ENCODE measurements around the gene C16orf74.

DNA sequence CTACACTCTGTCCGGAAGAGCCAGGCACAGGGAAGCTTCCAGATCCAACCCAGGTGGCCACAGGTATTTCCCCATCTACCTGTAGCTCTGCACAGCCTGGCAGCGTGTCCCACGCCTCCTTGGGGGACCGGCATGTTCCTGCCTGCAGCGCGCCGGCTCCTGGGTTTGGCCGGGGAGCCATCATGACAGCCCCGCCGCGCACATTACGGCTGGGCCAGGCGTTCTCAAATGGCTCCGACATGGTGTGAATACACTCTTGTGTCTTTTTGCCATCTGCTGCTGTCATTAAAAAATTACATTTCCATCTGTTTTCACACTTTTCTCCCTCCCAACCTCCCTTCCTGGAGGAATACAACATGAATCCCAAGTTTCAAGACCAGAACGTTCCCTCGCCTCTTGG is 54.1 kb downstream of the C16orf74 start:
- TF ChIP-seq, protein P1, sequence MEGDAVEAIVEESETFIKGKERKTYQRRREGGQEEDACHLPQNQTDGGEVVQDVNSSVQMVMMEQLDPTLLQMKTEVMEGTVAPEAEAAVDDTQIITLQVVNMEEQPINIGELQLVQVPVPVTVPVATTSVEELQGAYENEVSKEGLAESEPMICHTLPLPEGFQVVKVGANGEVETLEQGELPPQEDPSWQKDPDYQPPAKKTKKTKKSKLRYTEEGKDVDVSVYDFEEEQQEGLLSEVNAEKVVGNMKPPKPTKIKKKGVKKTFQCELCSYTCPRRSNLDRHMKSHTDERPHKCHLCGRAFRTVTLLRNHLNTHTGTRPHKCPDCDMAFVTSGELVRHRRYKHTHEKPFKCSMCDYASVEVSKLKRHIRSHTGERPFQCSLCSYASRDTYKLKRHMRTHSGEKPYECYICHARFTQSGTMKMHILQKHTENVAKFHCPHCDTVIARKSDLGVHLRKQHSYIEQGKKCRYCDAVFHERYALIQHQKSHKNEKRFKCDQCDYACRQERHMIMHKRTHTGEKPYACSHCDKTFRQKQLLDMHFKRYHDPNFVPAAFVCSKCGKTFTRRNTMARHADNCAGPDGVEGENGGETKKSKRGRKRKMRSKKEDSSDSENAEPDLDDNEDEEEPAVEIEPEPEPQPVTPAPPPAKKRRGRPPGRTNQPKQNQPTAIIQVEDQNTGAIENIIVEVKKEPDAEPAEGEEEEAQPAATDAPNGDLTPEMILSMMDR (IDR thresholded peaks at IDR 0.05) = no peak
- TF ChIP-seq KDM1A (IDR thresholded peaks at IDR 0.05; ENCODE audit: low read depth) = no peak
- no peak for TF ChIP-seq BHLHE40 (IDR thresholded peaks at IDR 0.05; ENCODE audit: low read depth, low read length)
